Measurements from ENCODE around the gene PPA1.

The PPA1 gene

GRCh38 chr10:70188768-70189167, 44.5 kb downstream of the PPA1 start:
- H3K9ac ChIP-seq (ENCODE audit: low read length): no peak overlapping the region
- no peaks in the 10 kb centered on the region for H3F3A ChIP-seq (ENCODE audit: insufficient read depth, low read length)
- H3K27ac ChIP-seq (ENCODE audit: low read depth, low read length, poor library complexity, severe bottlenecking): no peak overlapping the region
- H4K20me1 ChIP-seq (ENCODE audit: insufficient read depth, low read length): no peaks in the 10 kb centered on the region
- no peak for TF ChIP-seq EZH2 (IDR thresholded peaks at IDR 0.05; ENCODE audit: borderline replicate concordance, low read length)
- no peak for TF ChIP-seq CTCF (IDR thresholded peaks at IDR 0.05; ENCODE audit: low read length)
- H3K9me2 ChIP-seq (ENCODE audit: low read depth, low read length): no peaks in the 10 kb centered on the region
- H3K4me2 ChIP-seq (ENCODE audit: low read length): no peak overlapping the region
- H3K9me3 ChIP-seq (ENCODE audit: low read length): no peaks in the 10 kb centered on the region
- no peak overlapping the region for H2AFZ ChIP-seq (ENCODE audit: low read length)
- H3K27me3 ChIP-seq (ENCODE audit: insufficient read depth, low read length): no peaks in the 10 kb centered on the region
- H3K4me1 ChIP-seq (ENCODE audit: insufficient read depth, low read length, severe bottlenecking): no peaks in the 10 kb centered on the region
- no peaks in the 10 kb centered on the region for H3K79me2 ChIP-seq (ENCODE audit: insufficient read depth, low read length)
- H3K4me3 ChIP-seq (ENCODE audit: low read depth, low read length, poor library complexity, severe bottlenecking): no peak overlapping the region
- no peaks in the 10 kb centered on the region for H3K36me3 ChIP-seq (ENCODE audit: insufficient read depth, low read length)

GRCh38 chr10:70186571-70186970, 46.7 kb downstream of the PPA1 start:
- H4K20me1 ChIP-seq (ENCODE audit: insufficient read depth, low read length): no peaks in the 10 kb centered on the region
- H3K27ac ChIP-seq (ENCODE audit: low read depth, low read length, poor library complexity, severe bottlenecking): no peak overlapping the region
- no peaks in the 10 kb centered on the region for H3K9me3 ChIP-seq (ENCODE audit: low read length)
- H3K4me2 ChIP-seq (ENCODE audit: low read length): no peak overlapping the region
- no peaks in the 10 kb centered on the region for H3K27me3 ChIP-seq (ENCODE audit: insufficient read depth, low read length)
- no peaks in the 10 kb centered on the region for H3K79me2 ChIP-seq (ENCODE audit: insufficient read depth, low read length)
- H3K9me2 ChIP-seq (ENCODE audit: low read depth, low read length): no peaks in the 10 kb centered on the region
- no peak overlapping the region for H2AFZ ChIP-seq (ENCODE audit: low read length)
- no peaks in the 10 kb centered on the region for H3K4me1 ChIP-seq (ENCODE audit: insufficient read depth, low read length, severe bottlenecking)
- H3K9ac ChIP-seq (ENCODE audit: low read length): no peak overlapping the region
- H3K4me3 ChIP-seq (ENCODE audit: low read depth, low read length, poor library complexity, severe bottlenecking): no peak overlapping the region
- no peaks in the 10 kb centered on the region for H3K36me3 ChIP-seq (ENCODE audit: insufficient read depth, low read length)
- no peaks in the 10 kb centered on the region for H3F3A ChIP-seq (ENCODE audit: insufficient read depth, low read length)
- TF ChIP-seq CTCF (IDR thresholded peaks at IDR 0.05; ENCODE audit: low read length): no peak
- TF ChIP-seq EZH2 (IDR thresholded peaks at IDR 0.05; ENCODE audit: borderline replicate concordance, low read length): no peak

GRCh38 chr10:70186090-70186489, 47.1 kb downstream of the PPA1 start:
- H3K27ac ChIP-seq (ENCODE audit: low read depth, low read length, poor library complexity, severe bottlenecking): no peak overlapping the region
- H3F3A ChIP-seq (ENCODE audit: insufficient read depth, low read length): no peaks in the 10 kb centered on the region
- no peak for TF ChIP-seq CTCF (IDR thresholded peaks at IDR 0.05; ENCODE audit: low read length)
- no peak for TF ChIP-seq EZH2 (IDR thresholded peaks at IDR 0.05; ENCODE audit: borderline replicate concordance, low read length)
- no peaks in the 10 kb centered on the region for H3K36me3 ChIP-seq (ENCODE audit: insufficient read depth, low read length)
- no peaks in the 10 kb centered on the region for H4K20me1 ChIP-seq (ENCODE audit: insufficient read depth, low read length)
- no peak overlapping the region for H2AFZ ChIP-seq (ENCODE audit: low read length)
- H3K9me2 ChIP-seq (ENCODE audit: low read depth, low read length): no peaks in the 10 kb centered on the region
- no peak overlapping the region for H3K9ac ChIP-seq (ENCODE audit: low read length)
- no peak overlapping the region for H3K4me3 ChIP-seq (ENCODE audit: low read depth, low read length, poor library complexity, severe bottlenecking)
- H3K27me3 ChIP-seq (ENCODE audit: insufficient read depth, low read length): no peaks in the 10 kb centered on the region
- H3K79me2 ChIP-seq (ENCODE audit: insufficient read depth, low read length): no peaks in the 10 kb centered on the region
- H3K4me2 ChIP-seq (ENCODE audit: low read length): no peak overlapping the region
- H3K9me3 ChIP-seq (ENCODE audit: low read length): no peaks in the 10 kb centered on the region
- no peaks in the 10 kb centered on the region for H3K4me1 ChIP-seq (ENCODE audit: insufficient read depth, low read length, severe bottlenecking)

Data from OCI-LY1 (cell line).